Glomerular visceral epithelial cell (primary cell): ENCODE measurements around the gene PLCH2.
"Not testable (repeated sequence)": the region's sequence is repeated elsewhere in the genome, so short reads cannot be mapped to it uniquely, and the experiment has no call there.

Experiments
- DNase-seq: peaks from one replicate; pipeline ENCODE4 v3.0.0-alpha.2; 2016; ENCODE audit errors: extremely low spot score

The PLCH2 gene

DNA sequence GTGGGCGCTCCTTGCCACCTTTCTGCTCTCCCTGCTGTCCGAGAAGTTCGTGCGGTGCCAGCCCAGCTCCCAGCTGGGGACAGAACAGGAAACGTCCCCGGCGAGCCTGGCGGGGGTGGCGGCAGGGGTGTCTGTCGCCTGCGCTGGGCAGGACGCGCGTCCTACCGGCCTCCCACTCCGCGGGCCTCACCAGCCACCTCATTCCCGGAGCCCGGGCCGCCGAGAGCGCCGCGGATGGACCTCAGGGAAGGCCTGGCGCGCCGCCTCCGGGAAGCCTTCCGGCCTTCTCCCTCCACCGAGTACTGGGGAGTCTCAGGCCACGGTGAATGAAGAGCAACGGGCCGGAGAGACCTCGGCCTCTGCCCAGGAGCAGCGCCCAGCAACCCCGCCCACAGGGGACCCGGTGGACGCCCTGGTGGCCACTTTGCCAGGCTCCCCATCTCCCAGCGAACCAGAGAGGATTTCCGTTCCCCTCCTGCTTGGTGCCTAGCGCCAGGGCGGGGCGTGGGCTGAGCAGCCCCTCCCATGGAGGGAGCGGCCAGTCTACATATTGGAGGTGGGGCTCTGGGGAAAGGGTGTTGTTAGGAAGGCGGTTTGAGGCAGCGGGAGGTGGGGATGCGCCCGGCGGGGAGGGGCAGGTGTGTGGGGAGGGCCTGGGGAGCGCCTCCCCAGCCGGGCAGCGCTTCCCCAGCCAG is 70.6 kb downstream of the PLCH2 start:
- DNase-seq = peak; percentile 65

DNA sequence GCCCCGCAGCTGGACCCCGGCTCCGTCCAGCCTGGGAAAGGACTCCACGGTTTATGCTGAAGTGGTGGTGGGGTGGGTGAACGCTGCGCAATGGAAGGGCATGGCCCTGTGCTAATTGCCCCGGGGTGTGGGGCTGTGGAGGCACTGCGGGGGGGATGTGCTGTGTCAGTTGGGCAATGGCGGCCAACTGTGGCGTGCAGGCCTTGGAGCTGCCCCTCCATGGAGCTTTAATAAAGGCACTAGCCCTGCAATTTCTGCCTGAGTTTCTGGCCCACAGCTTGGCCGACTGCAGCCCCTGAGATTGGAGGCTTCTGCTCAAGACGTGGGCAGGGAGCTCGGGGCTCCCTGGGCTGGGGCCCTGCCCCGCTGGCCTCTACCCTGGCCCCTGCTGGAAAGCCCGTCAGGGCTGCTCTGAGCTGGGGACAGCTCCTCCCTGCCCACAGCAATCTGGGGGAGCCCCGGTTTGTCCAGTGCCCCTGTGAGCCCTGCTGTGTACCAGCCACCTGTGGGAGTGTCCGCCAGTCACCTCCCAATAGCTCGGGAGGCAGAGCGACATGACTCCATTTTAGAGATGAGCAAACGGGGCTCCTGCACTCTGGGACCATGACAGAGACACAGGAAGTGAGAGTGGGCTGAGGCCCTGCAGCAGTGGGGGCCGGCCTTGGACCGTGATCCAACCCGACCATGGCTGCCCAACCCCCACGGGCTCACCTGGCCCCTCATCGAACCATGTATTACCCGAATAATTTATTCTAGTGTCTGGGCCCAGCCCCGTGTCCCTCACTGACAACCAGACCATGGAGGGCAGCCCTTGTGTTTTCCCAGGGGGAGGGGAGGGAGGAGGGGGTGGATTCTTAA is 71.3 kb downstream of the PLCH2 start:
- DNase-seq = no peak

DNA sequence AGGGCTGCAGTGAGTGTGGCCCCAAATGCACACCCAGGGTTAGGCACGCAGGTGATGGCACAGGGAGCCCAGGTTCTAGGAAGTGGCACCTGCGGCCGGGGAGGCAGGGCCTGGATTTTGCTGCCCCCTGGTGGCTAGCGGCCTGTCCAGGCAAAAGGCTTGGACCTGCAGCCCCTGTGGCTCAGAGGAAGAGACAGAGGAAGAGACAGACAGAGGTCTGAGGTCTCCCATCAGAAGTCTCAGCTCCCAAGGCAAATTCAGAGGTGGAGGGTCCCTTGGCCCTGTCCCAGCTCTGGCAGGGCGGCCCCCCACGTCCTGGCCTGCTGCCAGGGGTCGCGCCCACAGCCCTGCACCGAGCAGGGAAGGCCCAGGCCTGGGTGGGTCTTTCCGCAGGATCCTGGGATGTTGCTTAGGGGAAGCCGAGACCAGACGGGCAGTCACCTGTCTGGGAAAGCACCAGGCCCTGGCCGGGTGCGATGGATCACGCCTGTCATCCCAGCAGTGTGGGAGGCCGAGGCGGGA is 72.0 kb downstream of the PLCH2 start:
- peak; percentile 76 for DNase-seq

DNA sequence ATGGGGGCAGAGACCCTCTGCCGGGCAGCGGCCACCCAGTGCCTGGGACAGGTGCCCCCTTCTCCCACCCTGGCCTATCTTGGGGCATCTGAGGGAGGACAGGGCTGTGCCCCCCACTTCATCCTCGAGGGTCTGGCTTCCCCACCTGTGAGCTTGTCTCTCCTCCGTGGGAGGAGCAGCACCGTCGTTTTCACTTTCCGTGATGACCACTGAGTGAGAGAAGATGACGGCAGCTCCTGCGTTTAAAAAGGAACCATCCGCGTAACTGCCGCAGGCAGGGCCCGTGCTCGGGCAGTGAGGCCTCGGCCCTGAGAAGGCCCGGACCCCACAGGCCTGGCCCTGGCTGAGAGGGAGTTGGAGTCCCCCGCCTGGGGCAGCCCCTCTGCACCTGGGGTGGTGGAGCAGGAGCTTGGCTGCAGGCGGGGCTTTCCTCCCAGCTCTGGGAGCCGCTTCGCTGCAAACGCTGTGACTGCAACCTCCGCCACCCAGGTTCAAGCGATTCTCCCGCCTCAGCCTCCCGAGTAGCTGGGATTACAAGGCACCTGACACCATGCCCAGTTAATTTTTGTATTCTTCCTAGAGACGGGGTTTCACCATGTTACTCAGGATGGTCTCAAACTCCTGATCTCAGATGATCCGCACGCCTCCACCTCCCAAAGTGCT is 73.4 kb downstream of the PLCH2 start:
- DNase-seq = not testable (repeated sequence)

DNA sequence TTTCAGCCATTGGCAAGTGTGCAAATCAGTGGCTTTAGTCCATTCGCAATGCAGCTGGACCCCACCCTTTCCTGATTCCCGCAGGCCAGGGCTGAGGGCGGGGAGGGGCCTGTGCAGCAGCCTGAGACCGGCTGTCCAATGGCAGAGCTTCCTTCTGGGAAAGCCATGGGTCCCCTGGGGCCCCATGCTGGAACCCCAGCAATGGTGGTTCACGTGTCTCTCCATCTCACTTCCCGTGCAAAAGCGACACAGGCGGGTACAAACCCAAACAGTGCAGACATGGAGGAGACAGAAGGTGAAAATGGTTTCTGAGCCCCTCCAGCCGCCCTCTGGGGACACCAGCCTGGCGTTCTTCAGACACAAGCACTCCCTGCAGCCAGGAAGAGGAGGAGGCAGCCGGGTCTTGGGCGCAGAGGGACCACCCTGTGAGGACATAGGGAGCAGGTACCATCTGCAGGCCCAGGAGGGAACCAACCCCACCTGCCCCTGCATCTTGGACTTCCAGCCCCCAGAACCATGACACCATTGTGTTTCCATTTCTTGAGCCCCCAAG is 74.3 kb downstream of the PLCH2 start:
- not testable (repeated sequence) for DNase-seq

DNA sequence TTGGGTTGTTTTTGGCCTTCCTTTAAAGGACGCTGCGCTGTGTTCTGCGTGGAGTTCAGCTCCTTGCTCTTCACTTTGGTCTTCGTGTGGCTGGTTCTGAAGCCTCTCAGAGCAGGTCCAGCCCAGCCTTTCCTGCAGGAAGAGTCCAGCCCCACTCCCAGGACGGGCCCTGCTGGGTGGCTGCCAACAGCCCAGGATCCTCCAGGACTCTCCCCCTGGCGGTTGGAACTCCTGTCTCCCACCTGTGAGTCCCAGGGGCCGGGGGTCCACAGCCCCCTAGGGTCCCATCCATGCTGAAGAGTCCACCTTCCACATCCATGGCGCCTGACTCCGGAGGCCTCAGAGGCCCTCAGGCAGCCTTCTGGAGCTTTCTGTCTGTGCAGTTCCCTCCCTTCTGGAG is 75.5 kb downstream of the PLCH2 start:
- not testable (repeated sequence) for DNase-seq

DNA sequence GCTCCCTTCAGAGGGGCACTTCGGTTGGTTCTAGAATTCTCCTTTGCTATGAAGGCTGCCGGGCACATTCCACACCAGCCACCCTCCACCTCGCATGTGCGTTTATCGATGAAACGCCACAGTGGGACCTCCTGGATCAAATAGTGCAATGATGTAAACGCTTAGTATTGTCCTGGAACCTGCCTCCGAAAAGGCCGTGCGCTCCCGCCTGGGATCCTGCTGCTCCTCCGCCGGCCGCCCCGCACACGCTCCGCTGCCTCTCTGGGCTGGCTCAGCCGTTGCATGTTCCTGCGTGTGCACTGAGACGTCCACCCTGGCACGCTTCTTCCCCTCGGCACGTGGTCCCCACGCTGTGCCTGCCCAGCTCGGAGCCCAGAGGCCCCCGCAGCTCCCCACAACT is 76.1 kb downstream of the PLCH2 start:
- no peak for DNase-seq

DNA sequence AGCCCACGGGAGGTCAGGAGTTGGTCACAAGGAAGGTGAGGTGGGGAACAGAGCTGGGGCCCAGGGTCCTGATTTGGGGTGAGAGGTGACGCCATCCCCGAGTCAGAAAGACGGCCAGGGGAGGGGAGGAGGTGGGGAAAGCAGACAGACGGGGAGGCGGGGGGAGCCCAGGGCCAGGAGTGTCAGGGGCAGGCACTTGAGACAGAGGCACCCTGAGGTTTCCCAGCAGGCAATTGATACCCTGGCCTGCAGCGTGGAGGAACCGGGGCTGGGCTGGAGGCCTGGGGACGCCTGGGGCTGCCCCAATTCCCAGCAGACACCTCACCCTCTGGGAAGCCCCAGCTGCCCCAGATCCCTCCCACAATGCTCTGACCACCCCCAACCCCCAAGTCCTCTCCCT is 77.0 kb downstream of the PLCH2 start:
- DNase-seq = not testable (repeated sequence)

DNA sequence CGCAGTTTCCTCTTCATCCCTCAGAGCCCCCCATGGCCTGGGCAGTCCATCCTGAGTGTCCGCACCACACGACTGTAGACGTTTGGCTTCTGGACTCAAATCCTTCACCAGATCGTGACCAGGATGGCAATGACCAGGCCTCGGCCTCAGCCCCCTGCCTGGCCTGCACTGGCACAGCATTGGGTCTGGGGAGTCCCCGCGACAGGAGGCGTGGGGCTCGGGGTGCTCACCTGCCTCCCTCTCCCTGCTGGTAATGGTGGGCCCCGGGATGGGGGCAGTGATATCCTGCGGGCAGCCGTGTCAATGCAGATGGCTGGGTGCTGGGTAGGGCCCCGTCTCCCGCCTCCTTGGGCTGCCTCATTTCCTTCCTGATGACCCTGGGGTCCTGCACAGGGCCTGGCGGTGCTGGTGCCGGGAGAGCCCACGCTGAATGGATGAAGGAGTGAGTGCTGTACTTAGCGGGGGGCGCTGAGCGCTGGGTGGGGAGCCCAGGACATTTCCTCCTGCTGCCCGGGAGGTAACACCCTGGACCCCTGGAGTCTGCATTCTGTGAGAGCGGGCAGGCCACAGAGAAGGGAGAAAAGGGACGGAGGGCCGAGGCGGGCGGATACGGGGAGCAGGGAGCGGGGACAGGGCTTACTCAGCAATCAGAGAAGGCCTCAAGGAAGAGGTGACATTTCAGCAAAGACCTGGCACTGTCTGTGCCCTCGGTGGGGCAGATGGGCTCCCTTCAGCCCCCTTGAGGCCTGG is 78.0 kb downstream of the PLCH2 start:
- no peak for DNase-seq

DNA sequence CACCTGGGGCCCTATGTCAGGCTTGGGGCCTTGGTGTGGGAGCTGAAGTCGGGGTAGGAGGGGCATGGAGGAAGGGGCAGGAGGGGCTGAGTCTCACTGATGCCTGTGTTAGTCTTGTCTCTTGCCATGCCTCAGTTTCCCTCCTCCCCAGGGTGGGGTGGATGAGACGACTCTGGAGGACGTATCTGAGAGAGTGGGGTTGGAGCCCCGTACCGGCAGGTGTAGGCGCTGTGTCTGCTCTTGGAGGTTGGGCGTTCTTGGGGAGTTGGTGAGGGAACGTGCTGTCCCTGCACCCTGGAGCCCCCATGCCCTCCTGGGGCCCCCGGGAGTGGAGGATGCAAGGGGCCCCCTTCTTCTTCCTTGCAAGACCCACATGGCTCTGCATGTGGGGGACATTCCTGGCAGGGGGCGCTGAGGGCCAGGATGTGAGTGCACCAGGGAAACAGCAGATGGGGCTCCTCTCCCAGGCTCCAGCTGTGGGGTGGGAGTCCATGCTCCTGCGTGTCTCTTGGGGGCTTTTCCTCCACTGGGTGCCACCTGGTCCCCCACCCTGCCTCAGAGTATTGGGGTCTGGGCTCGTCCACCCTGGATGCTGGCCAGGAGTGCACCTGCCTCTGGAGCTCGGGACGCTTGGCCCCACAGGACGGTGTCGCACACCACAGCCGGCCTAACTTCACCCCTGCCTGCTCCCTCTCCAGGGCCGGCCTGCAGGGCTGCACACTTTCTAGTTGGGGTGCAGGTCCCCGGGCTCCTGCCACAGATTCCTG is 78.7 kb downstream of the PLCH2 start:
- DNase-seq = no peak
